DND-41 (cell line): ENCODE results near the gene CTTNBP2.

Experiments used
- ATAC-seq: fragments of 200-7000 bp; cut with Tn5 transposase; 3 replicates; pipeline ENCODE4 v1.9.1; 2021; ENCODE audit warnings: low read depth; ENCODE audit not compliant: insufficient read depth
- DNase-seq: peaks from one replicate; pipeline ENCODE4 v3.0.0-alpha.2; 2020
- H2AFZ ChIP-seq: 2 replicates; pipeline ENCODE4 v1.6.0; 2012; ENCODE audit warnings: low read depth, low read length
- H3K27ac ChIP-seq: 2 replicates; pipeline ENCODE4 v1.5.1; 2012; ENCODE audit warnings: low read length, inconsistent platforms
- H3K27me3 ChIP-seq: fragments of 200-600 bp; sonication (generic); 2 replicates; pipeline ENCODE4 v1.6.0; 2012; ENCODE audit warnings: low read length, mild to moderate bottlenecking, inconsistent platforms; ENCODE audit not compliant: insufficient read depth, poor library complexity
- H3K36me3 ChIP-seq: 2 replicates; pipeline ENCODE4 v1.5.1; 2012; ENCODE audit warnings: low read length, inconsistent platforms; ENCODE audit not compliant: insufficient read depth
- H3K4me1 ChIP-seq: 2 replicates; pipeline ENCODE4 v1.5.1; 2012; ENCODE audit warnings: mild to moderate bottlenecking, low read length; ENCODE audit not compliant: insufficient read depth
- H3K4me2 ChIP-seq: 2 replicates; pipeline ENCODE4 v1.6.0; 2012; ENCODE audit warnings: mild to moderate bottlenecking, moderate library complexity, low read length, inconsistent platforms; ENCODE audit not compliant: insufficient read depth
- H3K4me3 ChIP-seq, 2 experiments: fragments of 200-600 bp in 1 of 2; shearing (Covaris generic) in 1 of 2; 2 replicates each; pipeline ENCODE4 v1.5.1; 2012 to 2016; ENCODE audit warnings: inconsistent platforms in 2 of 2, low read length in 2 of 2, mild to moderate bottlenecking in 2 of 2, low read depth in 1 of 2, moderate library complexity in 1 of 2
- H3K79me2 ChIP-seq: 2 replicates; pipeline ENCODE4 v1.6.0; 2012; ENCODE audit warnings: low read length, inconsistent platforms; ENCODE audit not compliant: insufficient read depth
- H3K9ac ChIP-seq: 2 replicates; pipeline ENCODE4 v1.6.0; 2012; ENCODE audit warnings: low read depth, mild to moderate bottlenecking, inconsistent platforms, low read length, moderate library complexity
- H3K9me3 ChIP-seq: 2 replicates; pipeline ENCODE4 v1.5.1; 2012; ENCODE audit warnings: low read length, moderate library complexity, mild to moderate bottlenecking, inconsistent platforms; ENCODE audit not compliant: insufficient read depth, severe bottlenecking
- H4K20me1 ChIP-seq: 2 replicates; pipeline ENCODE4 v1.6.0; 2012; ENCODE audit warnings: low read length; ENCODE audit not compliant: insufficient read depth
- EZH2 ChIP-seq: IDR thresholded peaks from 3 replicates; pipeline ENCODE4 v1.6.1; 2012; ENCODE audit warnings: borderline replicate concordance, low read depth, mild to moderate bottlenecking, moderate library complexity, low read length, inconsistent platforms; ENCODE audit not compliant: severe bottlenecking
- TF ChIP-seq, protein P1 (sequence below): IDR thresholded peaks from 2 replicates; pipeline ENCODE4 v1.5.1; 2012; ENCODE audit warnings: borderline replicate concordance, low read length, moderate library complexity, mild to moderate bottlenecking; ENCODE audit not compliant: poor library complexity, severe bottlenecking; ENCODE audit errors: extremely low read depth

The CTTNBP2 gene

DNA sequence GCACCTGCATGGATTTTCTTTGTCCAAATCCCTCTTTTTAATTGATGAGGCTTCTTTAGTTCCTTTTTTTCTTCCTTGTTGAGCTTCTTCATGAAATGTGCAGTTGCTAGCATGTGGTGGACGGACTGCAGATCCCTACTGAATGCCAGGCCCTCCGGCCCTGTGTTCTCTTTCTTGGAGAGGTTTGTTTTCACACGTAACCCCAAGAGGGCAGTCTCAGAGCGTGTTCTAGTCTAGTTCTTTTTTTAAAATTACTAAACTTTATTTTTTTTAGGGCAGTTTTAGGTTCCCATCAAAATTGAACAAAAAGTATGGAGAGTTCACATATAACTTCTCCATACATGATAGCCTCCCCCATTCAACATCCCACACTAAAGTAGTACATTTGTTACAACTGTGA is 203.4 kb downstream of the CTTNBP2 start:
- no peak overlapping the region for H3K9ac ChIP-seq
- no peaks in the 10 kb centered on the region for H4K20me1 ChIP-seq
- no peak for TF ChIP-seq EZH2
- TF ChIP-seq, protein P1, sequence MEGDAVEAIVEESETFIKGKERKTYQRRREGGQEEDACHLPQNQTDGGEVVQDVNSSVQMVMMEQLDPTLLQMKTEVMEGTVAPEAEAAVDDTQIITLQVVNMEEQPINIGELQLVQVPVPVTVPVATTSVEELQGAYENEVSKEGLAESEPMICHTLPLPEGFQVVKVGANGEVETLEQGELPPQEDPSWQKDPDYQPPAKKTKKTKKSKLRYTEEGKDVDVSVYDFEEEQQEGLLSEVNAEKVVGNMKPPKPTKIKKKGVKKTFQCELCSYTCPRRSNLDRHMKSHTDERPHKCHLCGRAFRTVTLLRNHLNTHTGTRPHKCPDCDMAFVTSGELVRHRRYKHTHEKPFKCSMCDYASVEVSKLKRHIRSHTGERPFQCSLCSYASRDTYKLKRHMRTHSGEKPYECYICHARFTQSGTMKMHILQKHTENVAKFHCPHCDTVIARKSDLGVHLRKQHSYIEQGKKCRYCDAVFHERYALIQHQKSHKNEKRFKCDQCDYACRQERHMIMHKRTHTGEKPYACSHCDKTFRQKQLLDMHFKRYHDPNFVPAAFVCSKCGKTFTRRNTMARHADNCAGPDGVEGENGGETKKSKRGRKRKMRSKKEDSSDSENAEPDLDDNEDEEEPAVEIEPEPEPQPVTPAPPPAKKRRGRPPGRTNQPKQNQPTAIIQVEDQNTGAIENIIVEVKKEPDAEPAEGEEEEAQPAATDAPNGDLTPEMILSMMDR: no peak
- H3K27me3 ChIP-seq: no peaks in the 10 kb centered on the region
- H3K4me3 ChIP-seq: no peak overlapping the region
- ATAC-seq (no peak), DNase-seq (no peak)
- H3K4me2 ChIP-seq: no peak overlapping the region
- H3K27ac ChIP-seq: no peak overlapping the region
- H3K9me3 ChIP-seq: peaks cover 2% of the 10 kb centered on the region
- peaks cover 24% of the 10 kb centered on the region for H3K4me1 ChIP-seq
- H3K79me2 ChIP-seq: no peaks in the 10 kb centered on the region
- H3K36me3 ChIP-seq: no peaks in the 10 kb centered on the region
- H2AFZ ChIP-seq: no peak overlapping the region

DNA sequence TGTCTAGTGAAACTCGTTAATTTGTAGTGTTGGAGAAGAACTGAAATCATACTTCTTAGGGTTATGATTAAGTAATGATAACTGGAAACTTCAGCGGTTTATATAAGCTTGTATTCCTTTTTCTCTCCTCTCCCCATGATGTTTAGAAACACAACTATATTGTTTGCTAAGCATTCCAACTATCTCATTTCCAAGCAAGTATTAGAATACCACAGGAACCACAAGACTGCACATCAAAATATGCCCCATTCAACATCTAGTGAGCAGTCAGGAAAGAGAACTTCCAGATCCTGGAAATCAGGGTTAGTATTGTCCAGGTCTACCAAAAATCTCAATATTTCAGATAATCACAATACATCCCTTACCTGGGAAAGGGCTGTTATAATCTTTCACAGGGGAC is 205.8 kb downstream of the CTTNBP2 start:
- Histone ChIP-seq H3K27ac (no peak overlapping the region), H2AFZ (no peak overlapping the region), H3K4me3 (no peak overlapping the region), H3K9me3 (no peaks in the 10 kb centered on the region), H3K4me1 (peaks cover 17% of the 10 kb centered on the region), H3K36me3 (no peaks in the 10 kb centered on the region), H3K79me2 (no peaks in the 10 kb centered on the region), H3K9ac (no peak overlapping the region), H3K4me2 (no peak overlapping the region), H4K20me1 (no peaks in the 10 kb centered on the region), H3K27me3 (no peaks in the 10 kb centered on the region)
- no peak for TF ChIP-seq EZH2
- TF ChIP-seq, protein P1: no peak
- no peak for DNase-seq
- no peak for ATAC-seq

DNA sequence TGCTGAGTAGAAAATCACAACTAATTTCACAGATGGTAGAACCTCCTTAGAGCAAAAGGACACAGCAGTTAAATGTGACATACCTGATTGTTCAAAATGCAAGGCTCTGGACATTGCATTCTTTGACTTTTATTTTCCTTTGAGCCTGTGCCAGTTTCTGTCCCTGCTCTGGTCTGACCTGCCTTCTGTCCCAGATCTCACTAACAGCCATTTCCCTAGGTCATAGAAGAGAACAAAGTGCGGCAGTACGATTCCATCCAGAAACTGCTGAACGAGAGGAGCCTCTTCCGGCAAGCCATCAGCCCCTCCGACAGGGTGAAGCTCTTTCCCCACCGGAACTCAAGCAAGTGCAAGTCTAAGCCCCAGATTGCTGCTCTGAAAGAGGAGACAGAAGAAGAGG is 206.6 kb downstream of the CTTNBP2 start:
- H3K27ac ChIP-seq: no peak overlapping the region
- no peaks in the 10 kb centered on the region for H3K36me3 ChIP-seq
- H3K4me3 ChIP-seq: no peak overlapping the region
- H3K4me2 ChIP-seq: no peak overlapping the region
- no peak for ATAC-seq
- H2AFZ ChIP-seq: no peak overlapping the region
- peaks cover 17% of the 10 kb centered on the region for H3K4me1 ChIP-seq
- no peak for DNase-seq
- TF ChIP-seq, protein P1: no peak
- TF ChIP-seq EZH2: no peak
- H3K79me2 ChIP-seq: no peaks in the 10 kb centered on the region
- H3K9me3 ChIP-seq: no peaks in the 10 kb centered on the region
- no peaks in the 10 kb centered on the region for H3K27me3 ChIP-seq
- no peaks in the 10 kb centered on the region for H4K20me1 ChIP-seq
- H3K9ac ChIP-seq: no peak overlapping the region

DNA sequence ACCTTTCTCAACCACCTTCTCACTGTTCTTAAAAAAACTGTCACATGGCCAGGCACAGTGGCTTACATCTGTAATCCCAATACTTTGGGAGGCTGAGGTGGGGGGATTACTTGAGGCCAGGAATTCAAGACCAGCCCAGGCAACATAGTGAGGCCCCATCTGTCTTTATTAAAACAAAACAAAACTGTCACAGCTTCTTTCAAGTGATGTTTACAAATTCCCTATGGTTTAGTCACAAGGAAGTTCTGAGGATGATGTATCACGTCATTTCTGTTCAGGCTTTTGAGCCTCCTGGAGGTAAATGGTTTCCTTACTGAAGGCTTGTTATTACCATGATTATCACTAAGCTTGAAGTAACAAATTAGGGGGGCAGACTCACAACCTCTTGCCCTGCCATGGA is 207.2 kb downstream of the CTTNBP2 start:
- Histone ChIP-seq H3K79me2 (no peaks in the 10 kb centered on the region), H3K36me3 (no peaks in the 10 kb centered on the region), H4K20me1 (no peaks in the 10 kb centered on the region), H3K4me1 (peaks cover 17% of the 10 kb centered on the region), H2AFZ (no peak overlapping the region), H3K4me2 (no peak overlapping the region), H3K4me3 (no peak overlapping the region), H3K27ac (no peak overlapping the region), H3K9me3 (no peaks in the 10 kb centered on the region), H3K9ac (no peak overlapping the region), H3K27me3 (no peaks in the 10 kb centered on the region)
- DNase-seq (no peak), ATAC-seq (no peak)
- TF ChIP-seq, protein P1: no peak
- no peak for TF ChIP-seq EZH2
